Sigmoid colon (tissue), 7 donors: ENCODE results near the gene SPAG16. TPM values are rescaled to one million over a fixed set of nuclear protein-coding genes. Genes with fewer than 3 reads are reported as not detected.

ENCODE experiments used
- DNase-seq: peaks from one replicate; pipeline ENCODE4 v3.0.0-alpha.2; 2019
- H3K27ac ChIP-seq, 4 donors: fragments of 200-600 bp; sonication (generic); one replicate each; pipeline ENCODE4 v1.5.1; 2016 to 2019; ENCODE audit warnings: mild to moderate bottlenecking in 1 of 4
- H3K27me3 ChIP-seq, 3 donors: fragments of 200-600 bp; sonication (generic); one replicate each; pipeline ENCODE4 v1.5.1; 2019; ENCODE audit warnings: mild to moderate bottlenecking in 1 of 3
- H3K36me3 ChIP-seq, 4 donors: fragments of 200-600 bp; sonication (generic); one replicate each; pipeline ENCODE4 v1.5.1; 2016 to 2019
- H3K4me1 ChIP-seq, 4 donors: fragments of 200-600 bp; sonication (generic); one replicate each; pipeline ENCODE4 v1.5.1; 2017 to 2019
- H3K4me3 ChIP-seq, 4 donors: fragments of 200-600 bp; sonication (generic); one replicate each; pipeline ENCODE4 v1.5.1; 2017 to 2019; ENCODE audit warnings: mild to moderate bottlenecking in 2 of 4, moderate library complexity in 1 of 4
- H3K9me3 ChIP-seq, 4 donors: fragments of 200-600 bp in 3 of 4; sonication (generic) in 3 of 4; one replicate each; pipeline versions ENCODE4 v1.5.1 to v1.6.1; 2013 to 2019
- CTCF ChIP-seq, 4 experiments: fragments of 450-650 bp in 3 of 4; fragments of 200-600 bp in 1 of 4; IDR thresholded peaks; one replicate each; pipeline ENCODE4 v1.5.1; 2016 to 2019; ENCODE audit warnings: antibody characterized with exemption in 4 of 4, mild to moderate bottlenecking in 3 of 4, moderate library complexity in 2 of 4
- EP300 ChIP-seq, 4 donors: sonication (generic); formaldehyde crosslinking; IDR thresholded peaks; one replicate each; pipeline ENCODE4 v1.6.1; 2017; ENCODE audit warnings: antibody characterized with exemption in 4 of 4
- POLR2A ChIP-seq, 2 donors: fragments of 450-650 bp; IDR thresholded peaks; one replicate each; pipeline ENCODE4 v1.6.1; 2016; ENCODE audit warnings: antibody characterized with exemption in 2 of 2, mild to moderate bottlenecking in 2 of 2, moderate library complexity in 2 of 2
- POLR2AphosphoS5 ChIP-seq, 4 donors: sonication (generic); formaldehyde crosslinking; IDR thresholded peaks; one replicate each; pipeline ENCODE4 v1.6.1; 2017; ENCODE audit warnings: antibody characterized with exemption in 4 of 4
- WGBS, 2 donors: extraction: QIAGEN DNeasy Blood & Tissue Kit; methylation state at CpG; one replicate each; pipeline ENCODE4 v1.1.7; 2013; 5-methylcytosine and 5-hydroxymethylcytosine counted together
- intact Hi-C: fragments of 100-400 bp; cut with DNase I; formaldehyde crosslinking; loops from one replicate; pipeline ENCODE4 v1.15.1; 2023
- polyA plus RNA-seq, 3 donors: library from polyadenylated mRNA; stranded (reverse); fragments of 200-250 nt; gene quantifications; one replicate each; pipeline ENCODE4 v1.2.3, GENCODE V29; 2013
- total RNA-seq, 4 donors: library from RNA; depleted of rRNA; stranded (reverse); fragments of >200 nt; gene quantifications; one replicate each; pipeline ENCODE4 v1.1.0, GENCODE V29; 2016
- donor health status: healthy with polysubstance abuse.
- donor health status: Bipolar disorder and iron deficiency.
- donor health status: healthy.

The SPAG16 gene
- total and polyA plus RNA-seq, 7 donors, result 13.1 to 70.3 (median 36.0) TPM

- 54 to 63% methylated on average over 1 of the region's 1 CpG for WGBS, 2 donors
- H3K4me3 ChIP-seq, result no peak overlapping the region
- intact Hi-C loops, result no loop called here
Measured at GRCh38 chr2:213500881-213501280, 216.6 kb downstream of the SPAG16 start.

GRCh38 chr2:213524164-213524563 lies 239.9 kb downstream of the SPAG16 start:
- H3K27me3 ChIP-seq, result no peaks in the 10 kb centered on the region
- TF ChIP-seq CTCF (IDR thresholded peaks at IDR 0.05) (no peak), EP300 (IDR thresholded peaks at IDR 0.05) (no peak), POLR2A (IDR thresholded peaks at IDR 0.05) (no peak), POLR2AphosphoS5 (IDR thresholded peaks at IDR 0.05) (no peak)
- H3K9me3 ChIP-seq, result no peaks in the 10 kb centered on the region
- no peaks in the 10 kb centered on the region for H3K36me3 ChIP-seq
- H3K27ac ChIP-seq, result no peak overlapping the region
- H3K4me3 ChIP-seq, result no peak overlapping the region
- no peaks in the 10 kb centered on the region for H3K4me1 ChIP-seq
- DNase-seq, result no peak
- intact Hi-C loops, result no loop called here

More at GRCh38 chr2:213500881-213501280, 216.6 kb downstream of the SPAG16 start:
- H3K4me1 ChIP-seq, result no peaks in the 10 kb centered on the region
- no peaks in the 10 kb centered on the region for H3K27me3 ChIP-seq
- no peak overlapping the region for H3K27ac ChIP-seq
- DNase-seq, result no peak
- TF ChIP-seq CTCF (IDR thresholded peaks at IDR 0.05) (no peak), POLR2A (IDR thresholded peaks at IDR 0.05) (no peak), EP300 (IDR thresholded peaks at IDR 0.05) (no peak), POLR2AphosphoS5 (IDR thresholded peaks at IDR 0.05) (no peak)
- no peaks in the 10 kb centered on the region for H3K36me3 ChIP-seq
- H3K9me3 ChIP-seq, result no peaks in the 10 kb centered on the region

- no peak overlapping the region for H3K4me3 ChIP-seq
- no peak for DNase-seq
- H3K27ac ChIP-seq, result no peak overlapping the region
- no peaks in the 10 kb centered on the region for H3K27me3 ChIP-seq
- no peaks in the 10 kb centered on the region for H3K4me1 ChIP-seq
- no peak for TF ChIP-seq POLR2AphosphoS5 (IDR thresholded peaks at IDR 0.05)
- no peak for TF ChIP-seq EP300 (IDR thresholded peaks at IDR 0.05)
- TF ChIP-seq POLR2A (IDR thresholded peaks at IDR 0.05), result no peak
- TF ChIP-seq CTCF (IDR thresholded peaks at IDR 0.05), result no peak
- no peaks in the 10 kb centered on the region for H3K9me3 ChIP-seq
- WGBS, 2 donors, result 51 to 71% methylated on average over 1 of the region's 1 CpG
- no peaks in the 10 kb centered on the region for H3K36me3 ChIP-seq
- intact Hi-C loops, result no loop called here
Measured at GRCh38 chr2:213537579-213537978, 253.3 kb downstream of the SPAG16 start.

- Histone ChIP-seq H3K4me3 (no peak overlapping the region), H3K9me3 (no peaks in the 10 kb centered on the region), H3K36me3 (no peaks in the 10 kb centered on the region), H3K27ac (no peak overlapping the region), H3K4me1 (no peaks in the 10 kb centered on the region), H3K27me3 (no peaks in the 10 kb centered on the region)
- WGBS, 2 donors, result 75 to 81% methylated on average over 1 of the region's 1 CpG
- intact Hi-C loops, result no loop called here
- TF ChIP-seq POLR2AphosphoS5 (IDR thresholded peaks at IDR 0.05) (no peak), POLR2A (IDR thresholded peaks at IDR 0.05) (no peak), CTCF (IDR thresholded peaks at IDR 0.05) (no peak)
- no peak for DNase-seq
Measured at GRCh38 chr2:213544940-213545339, 260.7 kb downstream of the SPAG16 start.

- intact Hi-C loops, result no loop called here
- no peak overlapping the region for H3K4me3 ChIP-seq
- no peaks in the 10 kb centered on the region for H3K4me1 ChIP-seq
- no peak for DNase-seq
- no peaks in the 10 kb centered on the region for H3K9me3 ChIP-seq
- no peak for TF ChIP-seq CTCF (IDR thresholded peaks at IDR 0.05)
- TF ChIP-seq POLR2A (IDR thresholded peaks at IDR 0.05), result no peak
- TF ChIP-seq POLR2AphosphoS5 (IDR thresholded peaks at IDR 0.05), result no peak
- no peak for TF ChIP-seq EP300 (IDR thresholded peaks at IDR 0.05)
- H3K27me3 ChIP-seq, result no peaks in the 10 kb centered on the region
- H3K36me3 ChIP-seq, result no peaks in the 10 kb centered on the region
- WGBS, 2 donors, result 17 to 40% methylated on average over 2 of the region's 2 CpGs
- no peak overlapping the region for H3K27ac ChIP-seq
Measured at GRCh38 chr2:213545481-213545880, 261.2 kb downstream of the SPAG16 start.
